ENCODE data around the gene AGPS. TPM values are rescaled to one million over a fixed set of nuclear protein-coding genes. Genes with fewer than 3 reads are reported as not detected.

The AGPS gene
- total RNA-seq = 10 to 100 TPM; 21.4 to 50.9 (median 34.3) TPM

- TF ChIP-seq POLR2A (IDR thresholded peaks at IDR 0.05) (peak; percentile 64), CTCF (IDR thresholded peaks at IDR 0.05) (peak in 3 of 4 experiments; percentile 22 to 62 (median 61)), POLR2AphosphoS5 (IDR thresholded peaks at IDR 0.05) (peak; percentile 40), EP300 (IDR thresholded peaks at IDR 0.05) (no peak)
- H3K9me3 ChIP-seq = no peaks in the 10 kb centered on the region
- H3K27me3 ChIP-seq = no peaks in the 10 kb centered on the region
- H3K4me3 ChIP-seq = peak within 1 kb of the TSS; percentile 56 to 72
- no peaks in the 10 kb centered on the region for H3K36me3 ChIP-seq
- ATAC-seq = peak; percentile 92
- H3K27ac ChIP-seq = peak within 1 kb of the TSS; percentile 4 to 88 (median 81)
- peaks cover 0 to 53% (median 0%) of the 10 kb centered on the region in 3 donors for H3K4me1 ChIP-seq
- 7 to 17% methylated on average over 3 to 5 of the region's 83 CpGs for WGBS, 2 donors (ENCODE audit: low coverage in 1 of 2)
Measured at GRCh38 chr2:177392373-177393202, at the start of gene AGPS. Gene AGPS, plus strand, starts transcription at chr2:177392773. Its CDS starts 17 bp downstream, at chr2:177392790.

- ATAC-seq = no peak
- 93 to 94% methylated on average over 5 to 8 of the region's 8 CpGs for WGBS, 2 donors (ENCODE audit: low coverage in 1 of 2)
- H3K9me3 ChIP-seq = no peaks in the 10 kb centered on the region
- H3K27me3 ChIP-seq = no peaks in the 10 kb centered on the region
- TF ChIP-seq CTCF (IDR thresholded peaks at IDR 0.05) (no peak), POLR2A (IDR thresholded peaks at IDR 0.05) (no peak), POLR2AphosphoS5 (IDR thresholded peaks at IDR 0.05) (no peak), EP300 (IDR thresholded peaks at IDR 0.05) (no peak)
- H3K4me3 ChIP-seq = no peak overlapping the region
- peaks cover 0 to 6% (median 0%) of the 10 kb centered on the region in 3 donors for H3K4me1 ChIP-seq
- no peak overlapping the region for H3K27ac ChIP-seq
- no peaks in the 10 kb centered on the region for H3K36me3 ChIP-seq
Measured at GRCh38 chr2:177343773-177344172, 48.8 kb upstream of the AGPS start.

GRCh38 chr2:177344316-177344715 lies 48.3 kb upstream of the AGPS start:
- no peak for TF ChIP-seq CTCF (IDR thresholded peaks at IDR 0.05)
- TF ChIP-seq POLR2AphosphoS5 (IDR thresholded peaks at IDR 0.05) = no peak
- TF ChIP-seq EP300 (IDR thresholded peaks at IDR 0.05) = no peak

GRCh38 chr2:177346192-177346591 lies 46.4 kb upstream of the AGPS start:
- 84 to 94% methylated on average over 5 of the region's 5 CpGs for WGBS, 2 donors (ENCODE audit: low coverage in 1 of 2)
- no peaks in the 10 kb centered on the region for H3K27me3 ChIP-seq
- no peak overlapping the region for H3K27ac ChIP-seq
- H3K4me3 ChIP-seq = no peak overlapping the region
- TF ChIP-seq POLR2AphosphoS5 (IDR thresholded peaks at IDR 0.05) = no peak
- TF ChIP-seq POLR2A (IDR thresholded peaks at IDR 0.05) = no peak
- TF ChIP-seq CTCF (IDR thresholded peaks at IDR 0.05) = no peak
- no peak for TF ChIP-seq EP300 (IDR thresholded peaks at IDR 0.05)
- H3K9me3 ChIP-seq = no peaks in the 10 kb centered on the region
- no peaks in the 10 kb centered on the region for H3K36me3 ChIP-seq
- peaks cover 0 to 10% (median 0%) of the 10 kb centered on the region in 3 donors for H3K4me1 ChIP-seq
- ATAC-seq = no peak

More at GRCh38 chr2:177344316-177344715, 48.3 kb upstream of the AGPS start:
- Histone ChIP-seq H3K4me3 (no peak overlapping the region), H3K27me3 (no peaks in the 10 kb centered on the region), H3K4me1 (peaks cover 0 to 10% (median 0%) of the 10 kb centered on the region in 3 donors), H3K36me3 (no peaks in the 10 kb centered on the region), H3K9me3 (no peaks in the 10 kb centered on the region), H3K27ac (no peak overlapping the region)
- no peak for ATAC-seq
- WGBS, 2 donors (ENCODE audit: low coverage in 1 of 2) = 88 to 100% methylated on average over 1 of the region's 1 CpG

- 47 to 71% methylated on average over 2 of the region's 2 CpGs for WGBS, 2 donors (ENCODE audit: low coverage in 1 of 2)
- H3K36me3 ChIP-seq = no peaks in the 10 kb centered on the region
- H3K4me1 ChIP-seq = peaks cover 0 to 19% (median 9%) of the 10 kb centered on the region in 3 donors
- no peaks in the 10 kb centered on the region for H3K27me3 ChIP-seq
- TF ChIP-seq POLR2AphosphoS5 (IDR thresholded peaks at IDR 0.05) (no peak), EP300 (IDR thresholded peaks at IDR 0.05) (no peak), POLR2A (IDR thresholded peaks at IDR 0.05) (no peak)
- no peak for ATAC-seq
- H3K27ac ChIP-seq = no peak overlapping the region
- H3K4me3 ChIP-seq = no peak overlapping the region
- no peaks in the 10 kb centered on the region for H3K9me3 ChIP-seq
Measured at GRCh38 chr2:177347570-177347969, 45.0 kb upstream of the AGPS start.

Data from gastroesophageal sphincter (tissue), 4 donors.